K562 (cell line): Measurements from ENCODE around the gene ILK. TPM values are rescaled to one million over a fixed set of nuclear protein-coding genes. Genes with fewer than 3 reads are reported as not detected.
A peak's percentile ranks its signal among the peaks of the same experiment; 100 is the strongest.

ENCODE experiments used
- ADNP ChIP-seq: fragments of 200-800 bp; sonication (Bioruptor generic); IDR thresholded peaks from 2 replicates; pipeline ENCODE4 v1.6.1; 2016; ENCODE audit warnings: missing genetic modification characterization, missing compliant biosample characterization
- FOXA1 ChIP-seq: fragments of 450-650 bp; IDR thresholded peaks from 2 replicates; pipeline ENCODE4 v1.6.1; 2016; ENCODE audit warnings: mild to moderate bottlenecking, borderline replicate concordance
- GTF3C2 ChIP-seq: IDR thresholded peaks from 3 replicates; pipeline ENCODE4 v1.6.1; 2011; ENCODE audit warnings: borderline replicate concordance, mild to moderate bottlenecking, moderate library complexity; ENCODE audit not compliant: insufficient read length; ENCODE audit errors: extremely low read depth
- HDAC1 ChIP-seq, 2 experiments: fragments of 450-650 bp; IDR thresholded peaks; 2 replicates each; pipeline ENCODE4 v1.6.1; 2016 to 2017; ENCODE audit warnings: inconsistent platforms in 1 of 2, mild to moderate bottlenecking in 1 of 2, moderate library complexity in 1 of 2
- KDM1A ChIP-seq, 2 experiments: fragments of 450-650 bp; IDR thresholded peaks; 2 replicates each; pipeline ENCODE4 v1.6.1; 2016; ENCODE audit warnings: mild to moderate bottlenecking in 2 of 2
- MYBL2 ChIP-seq, 2 experiments: fragments of 450-650 bp in 1 of 2; sonication (generic) in 1 of 2; formaldehyde crosslinking in 1 of 2; IDR thresholded peaks; 2 replicates each; pipeline versions ENCODE4 v1.6.1 to v1.8.1; 2017 to 2022; ENCODE audit warnings: borderline replicate concordance in 1 of 2, inconsistent platforms in 1 of 2, low read depth in 1 of 2, mild to moderate bottlenecking in 1 of 2, missing genetic modification reagents in 1 of 2, moderate library complexity in 1 of 2
- RBM39 ChIP-seq: fragments of 200-400 bp; formaldehyde crosslinking; optimal IDR thresholded peaks from 2 replicates; pipeline ENCODE3; 2018; ENCODE audit warnings: low read depth, low read length
- RNF2 ChIP-seq: sonication (generic); IDR thresholded peaks from 2 replicates; pipeline ENCODE4 v1.6.1; 2016
- RUNX1 ChIP-seq: sonication (generic); IDR thresholded peaks from 2 replicates; pipeline ENCODE4 v1.6.1; 2016; ENCODE audit warnings: antibody characterized with exemption, low read depth
- SAP30 ChIP-seq: fragments of 200-600 bp; sonication (generic); IDR thresholded peaks from 2 replicates; pipeline ENCODE4 v1.6.1; 2012; ENCODE audit warnings: borderline replicate concordance, low read depth, mild to moderate bottlenecking, moderate library complexity, low read length, control low read depth, inconsistent platforms; ENCODE audit not compliant: insufficient read depth, poor library complexity, severe bottlenecking
- SRSF3 ChIP-seq: fragments of 200-400 bp; formaldehyde crosslinking; IDR thresholded peaks from 2 replicates; pipeline ENCODE4 v1.6.1; 2016; ENCODE audit warnings: mild to moderate bottlenecking, low read length, moderate library complexity; ENCODE audit not compliant: insufficient read depth
- TCFL5 ChIP-seq: fragments of 250-450 bp; sonication (Bioruptor Pico); conservative IDR thresholded peaks from 2 replicates; pipeline ENCODE4 v1.6.1; 2021; ENCODE audit warnings: mild to moderate bottlenecking, moderate library complexity, matching md5 sums
- ZNF224 ChIP-seq: sonication (generic); formaldehyde crosslinking; IDR thresholded peaks from 2 replicates; pipeline ENCODE4 v1.8.0; 2022; ENCODE audit warnings: mild to moderate bottlenecking, missing genetic modification reagents
- polyA plus RNA-seq, 8 experiments: library from polyadenylated mRNA; depleted of rRNA in 4 of 8; stranded (reverse) in 5 of 8; unstranded in 3 of 8; fragments of >200 nt; fragmentation: Nextera tagmentation in 2 of 8; fragmentation: Illumina TruSeq in 1 of 8; extraction: Ambion mirVana in 2 of 8; extraction: Trizol in 1 of 8; gene quantifications; 2 replicates each; pipeline versions ENCODE4 v1.2.1 to v1.2.3, GENCODE V29; 2011 to 2014; ENCODE audit warnings: inconsistent platforms in 1 of 8, missing spikeins in 1 of 8
- total RNA-seq, 7 experiments: library from RNA; depleted of rRNA in 6 of 7; stranded (reverse); fragments of >200 nt in 6 of 7; fragmentation: Illumina TruSeq in 2 of 7; extraction: Trizol in 2 of 7; gene quantifications; 2 replicates each; pipeline versions ENCODE4 v1.2.1 to v1.2.3, GENCODE V29; 2011 to 2021; ENCODE audit warnings: low replicate concordance in 1 of 7
- TF ChIP-seq, protein P1 (sequence below): IDR thresholded peaks from 2 replicates; pipeline ENCODE4 v1.6.1; 2014; ENCODE audit warnings: antibody characterized with exemption
- TF ChIP-seq, protein P2 (sequence below): fragments of 450-650 bp; IDR thresholded peaks from 2 replicates; pipeline ENCODE4 v1.6.1; 2016; ENCODE audit warnings: low read depth

Gene ILK
- total and polyA plus RNA-seq, 9 of the 15 experiments (the other 6 are each of a cell fraction or from before 2014, with no cell fraction given): 43.3 to 95.9 (median 58.9) TPM

- TF ChIP-seq MYBL2 (IDR thresholded peaks at IDR 0.05; ENCODE audit: low read depth) (no peak), MYBL2 (CRISPR knock-in tag; IDR thresholded peaks at IDR 0.05; ENCODE audit: borderline replicate concordance) (no peak), SAP30 (peak; percentile 88), TCFL5 (CRISPR knock-in tag) (no peak), RNF2 (no peak), GTF3C2 (no peak), HDAC1 (IDR thresholded peaks at IDR 0.05) (peak in 1 of 2 experiments; percentile 95; a peak in 2 of 4 replicates), ADNP (tag) (no peak), RUNX1 (no peak), ZNF224 (no peak), RBM39 (no peak), KDM1A (IDR thresholded peaks at IDR 0.05) (no peak), SRSF3 (no peak), FOXA1 (no peak)
- TF ChIP-seq, protein P1, sequence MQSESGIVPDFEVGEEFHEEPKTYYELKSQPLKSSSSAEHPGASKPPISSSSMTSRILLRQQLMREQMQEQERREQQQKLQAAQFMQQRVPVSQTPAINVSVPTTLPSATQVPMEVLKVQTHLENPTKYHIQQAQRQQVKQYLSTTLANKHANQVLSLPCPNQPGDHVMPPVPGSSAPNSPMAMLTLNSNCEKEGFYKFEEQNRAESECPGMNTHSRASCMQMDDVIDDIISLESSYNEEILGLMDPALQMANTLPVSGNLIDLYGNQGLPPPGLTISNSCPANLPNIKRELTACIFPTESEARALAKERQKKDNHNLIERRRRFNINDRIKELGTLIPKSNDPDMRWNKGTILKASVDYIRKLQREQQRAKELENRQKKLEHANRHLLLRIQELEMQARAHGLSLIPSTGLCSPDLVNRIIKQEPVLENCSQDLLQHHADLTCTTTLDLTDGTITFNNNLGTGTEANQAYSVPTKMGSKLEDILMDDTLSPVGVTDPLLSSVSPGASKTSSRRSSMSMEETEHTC: peak; percentile 92
- TF ChIP-seq, protein P2, sequence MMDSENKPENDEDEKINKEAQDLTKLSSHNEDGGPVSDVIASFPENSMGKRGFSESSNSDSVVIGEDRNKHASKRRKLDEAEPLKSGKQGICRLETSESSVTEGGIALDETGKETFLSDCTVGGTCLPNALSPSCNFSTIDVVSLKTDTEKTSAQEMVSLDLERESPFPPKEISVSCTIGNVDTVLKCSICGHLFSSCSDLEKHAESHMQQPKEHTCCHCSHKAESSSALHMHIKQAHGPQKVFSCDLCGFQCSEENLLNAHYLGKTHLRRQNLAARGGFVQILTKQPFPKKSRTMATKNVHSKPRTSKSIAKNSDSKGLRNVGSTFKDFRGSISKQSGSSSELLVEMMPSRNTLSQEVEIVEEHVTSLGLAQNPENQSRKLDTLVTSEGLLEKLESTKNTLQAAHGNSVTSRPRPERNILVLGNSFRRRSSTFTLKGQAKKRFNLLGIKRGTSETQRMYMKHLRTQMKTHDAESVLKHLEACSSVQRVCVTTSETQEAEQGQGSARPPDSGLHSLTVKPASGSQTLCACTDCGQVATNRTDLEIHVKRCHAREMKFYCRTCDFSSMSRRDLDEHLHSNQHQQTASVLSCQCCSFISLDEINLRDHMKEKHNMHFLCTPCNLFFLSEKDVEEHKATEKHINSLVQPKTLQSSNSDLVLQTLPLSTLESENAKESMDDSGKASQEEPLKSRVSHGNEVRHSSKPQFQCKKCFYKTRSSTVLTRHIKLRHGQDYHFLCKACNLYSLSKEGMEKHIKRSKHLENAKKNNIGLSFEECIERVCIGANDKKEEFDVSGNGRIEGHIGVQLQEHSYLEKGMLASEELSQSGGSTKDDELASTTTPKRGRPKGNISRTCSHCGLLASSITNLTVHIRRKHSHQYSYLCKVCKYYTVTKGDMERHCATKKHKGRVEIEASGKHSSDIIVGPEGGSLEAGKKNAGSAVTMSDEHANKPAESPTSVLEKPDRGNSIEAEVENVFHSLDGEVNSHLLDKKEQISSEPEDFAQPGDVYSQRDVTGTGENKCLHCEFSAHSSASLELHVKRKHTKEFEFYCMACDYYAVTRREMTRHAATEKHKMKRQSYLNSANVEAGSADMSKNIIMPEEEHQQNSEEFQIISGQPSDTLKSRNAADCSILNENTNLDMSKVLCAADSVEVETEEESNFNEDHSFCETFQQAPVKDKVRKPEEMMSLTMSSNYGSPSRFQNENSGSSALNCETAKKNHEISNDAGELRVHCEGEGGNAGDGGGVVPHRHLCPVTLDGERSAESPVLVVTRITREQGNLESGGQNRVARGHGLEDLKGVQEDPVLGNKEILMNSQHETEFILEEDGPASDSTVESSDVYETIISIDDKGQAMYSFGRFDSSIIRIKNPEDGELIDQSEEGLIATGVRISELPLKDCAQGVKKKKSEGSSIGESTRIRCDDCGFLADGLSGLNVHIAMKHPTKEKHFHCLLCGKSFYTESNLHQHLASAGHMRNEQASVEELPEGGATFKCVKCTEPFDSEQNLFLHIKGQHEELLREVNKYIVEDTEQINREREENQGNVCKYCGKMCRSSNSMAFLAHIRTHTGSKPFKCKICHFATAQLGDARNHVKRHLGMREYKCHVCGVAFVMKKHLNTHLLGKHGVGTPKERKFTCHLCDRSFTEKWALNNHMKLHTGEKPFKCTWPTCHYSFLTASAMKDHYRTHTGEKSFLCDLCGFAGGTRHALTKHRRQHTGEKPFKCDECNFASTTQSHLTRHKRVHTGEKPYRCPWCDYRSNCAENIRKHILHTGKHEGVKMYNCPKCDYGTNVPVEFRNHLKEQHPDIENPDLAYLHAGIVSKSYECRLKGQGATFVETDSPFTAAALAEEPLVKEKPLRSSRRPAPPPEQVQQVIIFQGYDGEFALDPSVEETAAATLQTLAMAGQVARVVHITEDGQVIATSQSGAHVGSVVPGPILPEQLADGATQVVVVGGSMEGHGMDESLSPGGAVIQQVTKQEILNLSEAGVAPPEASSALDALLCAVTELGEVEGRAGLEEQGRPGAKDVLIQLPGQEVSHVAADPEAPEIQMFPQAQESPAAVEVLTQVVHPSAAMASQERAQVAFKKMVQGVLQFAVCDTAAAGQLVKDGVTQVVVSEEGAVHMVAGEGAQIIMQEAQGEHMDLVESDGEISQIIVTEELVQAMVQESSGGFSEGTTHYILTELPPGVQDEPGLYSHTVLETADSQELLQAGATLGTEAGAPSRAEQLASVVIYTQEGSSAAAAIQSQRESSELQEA: no peak
Observed at GRCh38 chr11:6619004-6619745, 15.6 kb downstream of the ILK start, which contains the start of gene TPP1 (continued).
